Cardiac septum (tissue), 1 donor: ENCODE results near the gene OR1J4. TPM values are rescaled to one million over a fixed set of nuclear protein-coding genes. Genes with fewer than 3 reads are reported as not detected.

Experiments used
- DNase-seq: peaks from one replicate; pipeline ENCODE4 v3.0.0-alpha.2; 2020; ENCODE audit warnings: low spot score
- intact Hi-C: fragments of 100-400 bp; cut with DNase I; formaldehyde crosslinking; loops from one replicate; pipeline ENCODE4 v1.14.0; 2022
- total RNA-seq: library from RNA; stranded (reverse); fragmentation: NEBNext Ultra II Directional; extraction: Animal tissue kit (Norgen Biotek cat#: 25700); gene quantifications from one replicate; pipeline ENCODE4 v1.2.1, GENCODE V29; 2021
- donor health status: DM: no; HTN: no; CAD: no.

The OR1J4 gene
- total RNA-seq, 1 donor from 2014 or later: not detected

GRCh38 chr9:122562134-122562760 is 43.3 kb downstream of the OR1J4 start:
- DNase-seq: no peak
- intact Hi-C loops: no loop called here

DNA sequence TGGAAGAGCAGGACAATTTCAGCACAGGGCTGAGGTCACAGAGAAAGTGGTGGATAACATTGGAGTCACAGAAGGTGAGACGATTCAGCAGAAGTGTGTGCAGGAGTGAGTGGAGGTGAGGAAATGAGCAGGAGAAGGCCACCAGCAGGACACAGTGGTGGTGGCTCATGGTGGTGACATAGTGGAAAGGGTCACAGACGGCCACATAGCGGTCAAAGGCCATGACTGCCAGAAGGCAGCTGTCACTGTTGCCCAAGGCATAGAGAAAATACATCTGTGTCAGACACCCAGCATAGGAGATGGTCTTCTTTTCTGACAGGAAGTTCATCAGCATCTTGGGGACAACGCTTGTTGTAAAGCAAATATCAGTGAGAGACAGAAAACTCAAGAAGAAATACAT is 49.0 kb downstream of the OR1J4 start:
- intact Hi-C loops: no loop called here

More for the DNA sequence above, 49.0 kb downstream of the OR1J4 start:
- DNase-seq: no peak

Other genes with a start within 250 kb of the OR1J4 start
- 2.9 TPM for gene PTGS1, start 148.1 kb upstream of the OR1J4 start, total RNA-seq
- not detected for gene OR1J1, start 41.2 kb upstream of the OR1J4 start, total RNA-seq
- not detected for gene OR1J2, start 8.3 kb upstream of the OR1J4 start, total RNA-seq
- gene OR1N1, start 8.2 kb downstream of the OR1J4 start, total RNA-seq: not detected
- gene OR1N2, start 34.0 kb downstream of the OR1J4 start, total RNA-seq: not detected
- not detected for gene OR1L8, start 64.2 kb downstream of the OR1J4 start, total RNA-seq
- not detected for gene OR1Q1, start 95.6 kb downstream of the OR1J4 start, total RNA-seq
- gene OR1B1, start 138.5 kb downstream of the OR1J4 start, total RNA-seq: not detected
- gene OR1L1, start 142.6 kb downstream of the OR1J4 start, total RNA-seq: not detected
- not detected for gene OR1L3, start 156.0 kb downstream of the OR1J4 start, total RNA-seq
- not detected for gene OR1L4, start 204.8 kb downstream of the OR1J4 start, total RNA-seq
- gene OR1L6, start 223.2 kb downstream of the OR1J4 start, total RNA-seq: not detected